Thyroid gland (tissue), 4 donors: Measurements from ENCODE around the gene USP32. TPM values are rescaled to one million over a fixed set of nuclear protein-coding genes. Genes with fewer than 3 reads are reported as not detected.
"Not testable (repeated sequence)": the region's sequence is repeated elsewhere in the genome, so short reads cannot be mapped to it uniquely, and the experiment has no call there.

Experiments used
- DNase-seq, 2 donors: peaks; one replicate each; pipeline ENCODE4 v3.0.0-alpha.2; 2019
- H3K27ac ChIP-seq, 3 donors: fragments of 200-600 bp; sonication (generic); 1 replicate in 2 of 3; 2 replicates in 1 of 3; pipeline ENCODE4 v1.5.1; 2016 to 2019; ENCODE audit warnings: mild to moderate bottlenecking in 1 of 3, moderate library complexity in 1 of 3
- H3K27me3 ChIP-seq: fragments of 200-600 bp; sonication (generic); one replicate; pipeline ENCODE4 v1.5.1; 2019
- H3K36me3 ChIP-seq, 2 donors: fragments of 200-600 bp; sonication (generic); one replicate each; pipeline ENCODE4 v1.5.1; 2016 to 2019
- H3K4me1 ChIP-seq, 2 donors: fragments of 200-600 bp; sonication (generic); one replicate each; pipeline ENCODE4 v1.5.1; 2017 to 2019
- H3K4me3 ChIP-seq, 3 donors: fragments of 200-600 bp; sonication (generic); replicated peaks in 1 of 3; 1 replicate in 2 of 3; 2 replicates in 1 of 3; pipeline ENCODE4 v1.5.1; 2016; ENCODE audit warnings: mild to moderate bottlenecking in 1 of 3
- H3K9me3 ChIP-seq: fragments of 200-600 bp; sonication (generic); one replicate; pipeline ENCODE4 v1.5.1; 2017
- CTCF ChIP-seq, 6 experiments: fragments of 200-600 bp in 3 of 6; fragments of 450-650 bp in 3 of 6; sonication (generic) in 3 of 6; IDR thresholded peaks; one replicate each; pipeline ENCODE4 v1.5.1; 2016 to 2019; ENCODE audit warnings: antibody characterized with exemption in 6 of 6, mild to moderate bottlenecking in 2 of 6, inconsistent platforms in 1 of 6, moderate library complexity in 1 of 6
- POLR2A ChIP-seq, 2 donors: fragments of 450-650 bp; IDR thresholded peaks; one replicate each; pipeline ENCODE4 v1.6.1; 2017; ENCODE audit warnings: antibody characterized with exemption in 2 of 2, mild to moderate bottlenecking in 2 of 2, moderate library complexity in 1 of 2
- WGBS, 2 donors: methylation state at CpG; one replicate each; pipeline ENCODE4 v1.1.5; 2017; 5-methylcytosine and 5-hydroxymethylcytosine counted together
- intact Hi-C: fragments of 100-400 bp; cut with DNase I; formaldehyde crosslinking; loops from one replicate; pipeline ENCODE4 v1.15.1; 2023
- total RNA-seq, 4 donors: library from RNA; depleted of rRNA; stranded (reverse); fragments of >200 nt; gene quantifications; one replicate each; pipeline ENCODE4 v1.2.3, GENCODE V29; 2016

The USP32 gene
- total RNA-seq, 4 donors from 2014 or later, result 49.9 to 76.5 (median 65.0) TPM

- H3K36me3 ChIP-seq, result no peaks in the 10 kb centered on the region
- WGBS, 2 donors, result 88 to 90% methylated on average over 4 of the region's 4 CpGs
- no peaks in the 10 kb centered on the region for H3K9me3 ChIP-seq
- no peak overlapping the region for H3K27ac ChIP-seq
- intact Hi-C loops, result no loop called here
- H3K27me3 ChIP-seq, result no peaks in the 10 kb centered on the region
- no peak for TF ChIP-seq CTCF (IDR thresholded peaks at IDR 0.05)
- TF ChIP-seq POLR2A (IDR thresholded peaks at IDR 0.05), result no peak
- H3K4me3 ChIP-seq, result no peak overlapping the region
- peaks cover 7% of the 10 kb centered on the region in 2 donors for H3K4me1 ChIP-seq
- DNase-seq, result no peak
These were observed 39.4 kb downstream of the USP32 start for GRCh38 chr17:60352569-60352968.

DNA sequence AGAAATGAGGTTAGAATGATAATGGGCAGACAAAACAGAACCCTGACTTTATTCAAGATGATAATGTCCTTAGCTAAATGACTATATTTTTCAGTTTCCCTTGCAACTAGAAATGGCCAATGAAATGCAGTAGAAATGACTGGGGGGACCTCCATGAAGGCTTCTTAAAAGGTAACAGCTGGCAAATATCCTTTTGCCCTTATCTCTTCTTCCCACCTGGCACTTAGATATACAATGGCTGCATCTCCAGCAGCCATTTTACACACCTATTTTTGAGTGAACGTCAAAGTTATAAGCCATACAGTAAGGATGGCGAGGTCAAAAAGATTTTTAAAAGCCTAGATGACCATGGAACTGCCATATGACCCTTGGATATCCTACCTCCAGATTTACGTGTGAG is 39.9 kb downstream of the USP32 start:
- peaks cover 7% of the 10 kb centered on the region in 2 donors for H3K4me1 ChIP-seq
- WGBS, 2 donors, result 94 to 99% methylated on average over 3 of the region's 3 CpGs
- no peaks in the 10 kb centered on the region for H3K9me3 ChIP-seq
- intact Hi-C loops, result no loop called here
- no peak overlapping the region for H3K27ac ChIP-seq
- TF ChIP-seq POLR2A (IDR thresholded peaks at IDR 0.05) (no peak), CTCF (IDR thresholded peaks at IDR 0.05) (no peak)
- H3K36me3 ChIP-seq, result no peaks in the 10 kb centered on the region
- DNase-seq, result no peak
- H3K27me3 ChIP-seq, result no peaks in the 10 kb centered on the region
- H3K4me3 ChIP-seq, result no peak overlapping the region

DNA sequence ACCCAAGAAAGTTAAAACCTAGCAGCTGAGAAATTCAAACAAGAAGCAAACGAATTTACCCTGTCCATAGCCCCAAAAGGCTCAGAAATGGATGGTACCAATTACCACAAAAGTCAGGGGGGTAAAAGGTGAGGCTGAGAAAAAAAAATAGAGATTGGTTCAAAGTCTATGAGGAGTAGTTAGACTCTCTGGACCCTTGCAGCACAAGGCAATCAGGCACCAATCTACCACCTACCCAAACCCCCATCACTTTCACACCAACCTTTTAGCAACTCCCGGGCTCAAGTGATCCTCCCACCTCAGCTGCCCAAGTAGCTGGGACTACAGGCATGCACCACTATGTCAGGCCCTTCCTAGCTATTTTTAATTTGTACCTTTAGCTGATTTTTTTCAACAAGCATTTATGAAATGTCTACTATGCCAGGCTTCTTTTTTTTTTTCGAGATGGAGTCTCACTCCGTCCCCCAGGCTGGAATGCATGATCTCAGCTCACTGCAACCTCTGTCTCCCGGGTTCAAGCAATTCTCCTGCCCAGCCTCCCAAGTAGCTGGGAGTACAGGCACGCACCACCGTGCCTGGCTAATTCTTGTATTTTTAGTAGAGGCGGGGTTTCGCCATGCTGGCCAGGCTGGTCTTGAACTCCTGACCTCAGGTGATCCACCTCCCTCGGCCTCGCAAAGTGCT is 40.8 kb downstream of the USP32 start:
- no peaks in the 10 kb centered on the region for H3K27me3 ChIP-seq
- peaks cover 7% of the 10 kb centered on the region in 2 donors for H3K4me1 ChIP-seq
- intact Hi-C loops, result no loop called here
- H3K36me3 ChIP-seq, result no peaks in the 10 kb centered on the region
- TF ChIP-seq POLR2A (IDR thresholded peaks at IDR 0.05) (no peak), CTCF (IDR thresholded peaks at IDR 0.05) (no peak)
- no peak overlapping the region for H3K27ac ChIP-seq
- H3K9me3 ChIP-seq, result no peaks in the 10 kb centered on the region
- 88 to 90% methylated on average over 11 of the region's 11 CpGs for WGBS, 2 donors
- no peak for DNase-seq
- no peak overlapping the region for H3K4me3 ChIP-seq

DNA sequence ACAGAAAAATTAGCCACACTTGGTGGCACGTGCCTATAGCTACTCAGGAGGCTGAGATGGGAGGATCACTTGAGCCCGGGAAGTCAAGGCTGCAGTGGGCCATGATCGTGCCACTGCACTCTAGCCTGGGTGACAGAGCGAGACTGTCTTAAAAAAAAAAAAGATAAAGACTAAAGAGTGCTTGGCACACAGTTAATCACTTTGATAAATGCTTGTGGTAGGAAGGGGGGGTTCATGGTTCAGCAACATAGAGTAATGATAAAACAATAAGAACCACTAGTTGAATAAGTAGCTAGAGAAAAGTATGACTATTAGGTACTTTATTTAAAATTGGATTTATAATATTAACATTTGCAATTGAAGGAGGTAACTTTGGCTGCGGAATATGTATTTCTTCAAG is 43.3 kb downstream of the USP32 start:
- no peak for DNase-seq
- Histone ChIP-seq H3K27me3 (no peaks in the 10 kb centered on the region), H3K9me3 (no peaks in the 10 kb centered on the region), H3K4me1 (no peaks in the 10 kb centered on the region), H3K36me3 (peaks cover 0 to 2% of the 10 kb centered on the region in 2 donors), H3K27ac (no peak overlapping the region), H3K4me3 (no peak overlapping the region)
- TF ChIP-seq POLR2A (IDR thresholded peaks at IDR 0.05), result no peak
- TF ChIP-seq CTCF (IDR thresholded peaks at IDR 0.05), result no peak
- WGBS, 2 donors, result 95 to 99% methylated on average over 5 of the region's 5 CpGs
- intact Hi-C loops, result no loop called here

GRCh38 chr17:60345233-60345632 is 46.7 kb downstream of the USP32 start:
- no peak overlapping the region for H3K4me3 ChIP-seq
- TF ChIP-seq POLR2A (IDR thresholded peaks at IDR 0.05) (no peak), CTCF (IDR thresholded peaks at IDR 0.05) (peak in 1 of 6 experiments; percentile 13)
- 36 to 45% methylated on average over 3 of the region's 3 CpGs for WGBS, 2 donors
- no peaks in the 10 kb centered on the region for H3K9me3 ChIP-seq
- DNase-seq, result no peak
- intact Hi-C loops, result no loop called here
- no peaks in the 10 kb centered on the region for H3K27me3 ChIP-seq
- no peak overlapping the region for H3K27ac ChIP-seq
- H3K36me3 ChIP-seq, result peaks cover 0 to 3% of the 10 kb centered on the region in 2 donors
- H3K4me1 ChIP-seq, result no peaks in the 10 kb centered on the region

DNA sequence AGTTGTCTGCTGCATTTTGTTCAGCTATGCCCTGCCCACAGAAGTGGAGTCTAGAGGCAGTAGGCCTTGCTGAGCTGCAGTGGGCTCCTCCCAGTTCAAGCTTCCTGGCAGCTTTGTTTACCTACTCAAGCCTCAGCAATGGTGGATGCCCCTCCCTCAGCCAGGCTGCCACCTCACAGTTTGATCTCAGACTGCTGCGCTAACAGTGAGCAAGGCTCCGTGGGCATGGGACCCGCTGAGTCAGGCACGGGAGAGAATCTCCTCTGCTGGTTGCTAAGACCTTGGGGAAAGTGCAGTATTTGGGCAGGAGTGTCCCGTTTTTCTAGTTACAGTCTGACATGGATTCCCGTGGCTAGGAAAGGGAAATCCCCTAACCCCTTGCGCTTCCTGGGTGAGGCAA is 49.4 kb downstream of the USP32 start:
- H3K4me3 ChIP-seq, H3K27ac ChIP-seq, H3K4me1 ChIP-seq, DNase-seq, H3K36me3 ChIP-seq, intact Hi-C loops, H3K9me3 ChIP-seq, H3K27me3 ChIP-seq: not testable (repeated sequence)
- 89 to 97% methylated on average over 7 of the region's 7 CpGs for WGBS, 2 donors
